Daoy (cell line): ENCODE results near the gene IL4R. TPM values are rescaled to one million over a fixed set of nuclear protein-coding genes. Genes with fewer than 3 reads are reported as not detected.

ENCODE experiments used
- DNase-seq: peaks from one replicate; pipeline ENCODE4 v3.0.0-alpha.2; 2015; ENCODE audit warnings: low read depth
- total RNA-seq: library from RNA; depleted of rRNA; stranded (reverse); fragments of >200 nt; shearing (Covaris generic); gene quantifications from 2 replicates; pipeline ENCODE4 v1.2.3, GENCODE V29; 2014

Gene IL4R
- total RNA-seq, 1 experiment from 2014 or later, result 8.6 TPM

GRCh38 chr16:27314161-27314723, 468 bp downstream of the IL4R start:
- peak; percentile 64 for DNase-seq

- no peak for DNase-seq
These were observed 1.2 kb downstream of the IL4R start for GRCh38 chr16:27314986-27315332.

GRCh38 chr16:27315333-27316037, 1.7 kb downstream of the IL4R start:
- peak; percentile 57 for DNase-seq

- DNase-seq, result no peak
These were observed 2.4 kb downstream of the IL4R start for GRCh38 chr16:27316038-27316680.

- no peak for DNase-seq
These were observed 3.5 kb downstream of the IL4R start for GRCh38 chr16:27317320-27317719.

GRCh38 chr16:27317738-27318391, 4.1 kb downstream of the IL4R start:
- no peak for DNase-seq

- DNase-seq, result no peak
These were observed 4.8 kb downstream of the IL4R start for GRCh38 chr16:27318392-27319256.

- DNase-seq, result no peak
These were observed 5.6 kb downstream of the IL4R start for GRCh38 chr16:27319257-27319965.

GRCh38 chr16:27320261-27321012, 6.7 kb downstream of the IL4R start:
- no peak for DNase-seq

GRCh38 chr16:27321013-27321915, 7.5 kb downstream of the IL4R start:
- DNase-seq, result no peak

GRCh38 chr16:27322858-27323780, 9.3 kb downstream of the IL4R start:
- DNase-seq, result no peak

GRCh38 chr16:27323781-27324561, 10.2 kb downstream of the IL4R start:
- no peak for DNase-seq

- DNase-seq, result no peak
These were observed 11.1 kb downstream of the IL4R start for GRCh38 chr16:27324851-27325301.

GRCh38 chr16:27325736-27326135, 12.0 kb downstream of the IL4R start:
- no peak for DNase-seq

GRCh38 chr16:27326251-27326650, 12.5 kb downstream of the IL4R start:
- DNase-seq, result no peak

GRCh38 chr16:27326738-27327585, 13.2 kb downstream of the IL4R start:
- DNase-seq, result peak; percentile 84

GRCh38 chr16:27327586-27327915, 13.8 kb downstream of the IL4R start:
- DNase-seq, result no peak
